Measurements from ENCODE around the gene TENT5C.

TENT5C gene

DNA sequence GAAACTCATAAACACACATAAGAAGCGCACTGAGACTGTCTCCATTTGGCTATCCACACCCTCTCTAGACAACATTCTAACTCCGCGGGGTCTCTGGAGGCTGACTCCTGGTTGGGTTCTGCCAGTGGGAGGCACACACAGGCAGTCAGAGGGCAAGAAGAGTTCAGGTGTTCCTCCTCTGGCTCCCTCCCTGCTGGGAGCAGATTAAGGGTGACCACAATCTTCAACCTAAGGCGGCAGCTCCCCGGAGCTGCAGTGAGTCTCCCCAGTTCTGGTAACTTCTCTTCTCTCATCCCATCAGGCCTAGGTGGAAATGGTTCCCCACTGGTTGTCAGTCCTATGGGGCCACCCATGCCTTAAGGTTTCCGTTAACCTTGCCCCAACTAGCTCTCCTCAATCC is 7.4 kb upstream of the TENT5C start:
- no peak for DNase-seq (ENCODE audit: low read depth in 1 of 2, low spot score in 1 of 2)
- Histone ChIP-seq H3K27ac (replicated peaks) (no peak overlapping the region), H3K4me3 (replicated peaks; ENCODE audit: insufficient read depth, low read length) (no peak overlapping the region), H3K27me3 (ENCODE audit: insufficient read depth, poor library complexity, severe bottlenecking) (no peaks in the 10 kb centered on the region)
- TF ChIP-seq POLR2AphosphoS5 (IDR thresholded peaks at IDR 0.05; ENCODE audit: low read depth), result no peak
- TF ChIP-seq, protein P1, sequence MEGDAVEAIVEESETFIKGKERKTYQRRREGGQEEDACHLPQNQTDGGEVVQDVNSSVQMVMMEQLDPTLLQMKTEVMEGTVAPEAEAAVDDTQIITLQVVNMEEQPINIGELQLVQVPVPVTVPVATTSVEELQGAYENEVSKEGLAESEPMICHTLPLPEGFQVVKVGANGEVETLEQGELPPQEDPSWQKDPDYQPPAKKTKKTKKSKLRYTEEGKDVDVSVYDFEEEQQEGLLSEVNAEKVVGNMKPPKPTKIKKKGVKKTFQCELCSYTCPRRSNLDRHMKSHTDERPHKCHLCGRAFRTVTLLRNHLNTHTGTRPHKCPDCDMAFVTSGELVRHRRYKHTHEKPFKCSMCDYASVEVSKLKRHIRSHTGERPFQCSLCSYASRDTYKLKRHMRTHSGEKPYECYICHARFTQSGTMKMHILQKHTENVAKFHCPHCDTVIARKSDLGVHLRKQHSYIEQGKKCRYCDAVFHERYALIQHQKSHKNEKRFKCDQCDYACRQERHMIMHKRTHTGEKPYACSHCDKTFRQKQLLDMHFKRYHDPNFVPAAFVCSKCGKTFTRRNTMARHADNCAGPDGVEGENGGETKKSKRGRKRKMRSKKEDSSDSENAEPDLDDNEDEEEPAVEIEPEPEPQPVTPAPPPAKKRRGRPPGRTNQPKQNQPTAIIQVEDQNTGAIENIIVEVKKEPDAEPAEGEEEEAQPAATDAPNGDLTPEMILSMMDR (IDR thresholded peaks at IDR 0.05; ENCODE audit: insufficient read depth, low read length), result no peak

DNA sequence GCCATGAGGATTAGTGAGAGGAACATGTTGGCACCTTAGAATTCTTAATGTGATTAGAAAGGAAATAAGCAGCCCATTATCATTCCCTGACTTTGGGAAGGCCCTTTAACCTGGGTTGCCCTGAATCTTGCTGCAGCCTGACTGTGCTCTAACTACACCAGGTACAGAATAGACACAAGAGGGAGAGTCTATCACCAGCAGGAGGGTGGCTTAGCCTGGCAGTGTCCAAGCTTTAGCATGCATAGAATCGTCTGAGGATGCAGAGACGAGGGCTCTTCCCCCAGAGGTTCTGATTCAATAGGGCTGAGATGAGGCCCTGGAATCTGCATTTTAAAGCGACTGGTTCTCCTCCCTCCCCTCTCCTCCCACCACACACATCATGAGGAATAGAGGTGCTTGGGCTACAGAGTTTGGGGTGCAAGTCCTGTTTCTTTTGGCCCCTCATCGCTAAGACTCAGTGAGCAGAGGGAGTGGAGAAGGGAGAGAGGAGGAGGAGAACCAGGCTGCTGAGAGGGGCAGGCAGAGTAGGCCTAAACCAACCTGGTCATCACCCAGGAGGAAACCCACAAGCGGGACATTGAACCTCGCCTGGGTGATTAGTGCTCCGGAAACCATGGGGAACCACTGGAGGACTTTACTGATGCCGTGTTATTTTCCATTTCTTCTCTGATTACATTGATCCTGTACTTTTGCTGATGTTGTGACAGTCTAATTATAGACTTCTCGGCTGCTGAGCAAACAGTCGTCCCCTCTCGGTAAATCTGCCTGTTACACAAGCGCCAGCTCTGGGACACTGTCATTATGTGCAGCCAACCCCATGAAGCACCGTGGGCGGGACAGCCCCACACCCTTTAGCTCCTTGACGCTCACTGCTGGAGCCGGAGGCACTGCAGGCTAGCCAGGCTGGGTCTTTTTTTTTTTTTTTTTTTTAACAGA is 6.3 kb upstream of the TENT5C start:
- TF ChIP-seq POLR2AphosphoS5 (IDR thresholded peaks at IDR 0.05; ENCODE audit: low read depth), result no peak
- TF ChIP-seq, protein P2, sequence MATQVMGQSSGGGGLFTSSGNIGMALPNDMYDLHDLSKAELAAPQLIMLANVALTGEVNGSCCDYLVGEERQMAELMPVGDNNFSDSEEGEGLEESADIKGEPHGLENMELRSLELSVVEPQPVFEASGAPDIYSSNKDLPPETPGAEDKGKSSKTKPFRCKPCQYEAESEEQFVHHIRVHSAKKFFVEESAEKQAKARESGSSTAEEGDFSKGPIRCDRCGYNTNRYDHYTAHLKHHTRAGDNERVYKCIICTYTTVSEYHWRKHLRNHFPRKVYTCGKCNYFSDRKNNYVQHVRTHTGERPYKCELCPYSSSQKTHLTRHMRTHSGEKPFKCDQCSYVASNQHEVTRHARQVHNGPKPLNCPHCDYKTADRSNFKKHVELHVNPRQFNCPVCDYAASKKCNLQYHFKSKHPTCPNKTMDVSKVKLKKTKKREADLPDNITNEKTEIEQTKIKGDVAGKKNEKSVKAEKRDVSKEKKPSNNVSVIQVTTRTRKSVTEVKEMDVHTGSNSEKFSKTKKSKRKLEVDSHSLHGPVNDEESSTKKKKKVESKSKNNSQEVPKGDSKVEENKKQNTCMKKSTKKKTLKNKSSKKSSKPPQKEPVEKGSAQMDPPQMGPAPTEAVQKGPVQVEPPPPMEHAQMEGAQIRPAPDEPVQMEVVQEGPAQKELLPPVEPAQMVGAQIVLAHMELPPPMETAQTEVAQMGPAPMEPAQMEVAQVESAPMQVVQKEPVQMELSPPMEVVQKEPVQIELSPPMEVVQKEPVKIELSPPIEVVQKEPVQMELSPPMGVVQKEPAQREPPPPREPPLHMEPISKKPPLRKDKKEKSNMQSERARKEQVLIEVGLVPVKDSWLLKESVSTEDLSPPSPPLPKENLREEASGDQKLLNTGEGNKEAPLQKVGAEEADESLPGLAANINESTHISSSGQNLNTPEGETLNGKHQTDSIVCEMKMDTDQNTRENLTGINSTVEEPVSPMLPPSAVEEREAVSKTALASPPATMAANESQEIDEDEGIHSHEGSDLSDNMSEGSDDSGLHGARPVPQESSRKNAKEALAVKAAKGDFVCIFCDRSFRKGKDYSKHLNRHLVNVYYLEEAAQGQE (IDR thresholded peaks at IDR 0.05; ENCODE audit: insufficient replicate concordance, low read depth), result no peak
- DNase-seq (ENCODE audit: low read depth in 1 of 2, low spot score in 1 of 2), result no peak

DNA sequence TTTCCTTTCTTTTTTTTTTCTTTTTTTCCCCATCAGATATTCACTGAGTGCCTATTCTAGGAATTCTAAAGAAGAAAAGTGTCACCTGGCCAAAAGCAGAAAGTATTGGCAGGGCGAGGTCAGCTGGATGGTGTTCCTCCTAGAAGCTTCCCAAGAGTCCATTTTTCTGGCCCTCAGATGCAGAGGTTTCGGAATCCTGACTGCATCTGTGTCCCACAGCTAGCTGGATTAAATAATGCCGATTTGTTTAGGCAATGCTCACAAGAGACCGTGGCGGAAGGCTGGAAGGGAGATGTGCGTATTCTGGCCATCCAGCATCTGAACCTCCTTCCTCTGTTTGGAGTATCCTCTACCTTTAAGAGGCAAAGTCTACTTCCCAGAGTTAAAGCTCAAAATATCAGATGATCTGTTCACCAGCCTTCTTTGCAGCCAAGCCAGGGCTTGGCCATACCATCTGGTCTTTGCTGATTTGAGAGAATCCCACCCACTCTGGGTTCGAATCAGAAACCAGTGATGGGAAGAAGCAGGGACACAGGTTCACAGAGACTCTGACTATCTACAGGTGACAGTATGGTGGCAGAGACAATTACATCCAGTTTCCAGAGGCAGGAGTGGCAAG is 5.4 kb upstream of the TENT5C start:
- no peaks in the 10 kb centered on the region for H3K27me3 ChIP-seq (ENCODE audit: insufficient read depth, poor library complexity, severe bottlenecking)
- TF ChIP-seq SPI1 (IDR thresholded peaks at IDR 0.05; ENCODE audit: borderline replicate concordance, low read depth), result no peak
- TF ChIP-seq POLR2AphosphoS5 (IDR thresholded peaks at IDR 0.05; ENCODE audit: low read depth), result no peak
- no peak for TF ChIP-seq GABPA (IDR thresholded peaks at IDR 0.05; ENCODE audit: low read depth)
- TF ChIP-seq, protein P1 (IDR thresholded peaks at IDR 0.05; ENCODE audit: insufficient read depth, low read length), result no peak
- TF ChIP-seq, protein P2 (IDR thresholded peaks at IDR 0.05; ENCODE audit: insufficient replicate concordance, low read depth), result no peak
- H3K4me3 ChIP-seq (replicated peaks; ENCODE audit: insufficient read depth, low read length), result no peak overlapping the region
- no peak for DNase-seq (ENCODE audit: low read depth in 1 of 2, low spot score in 1 of 2)
- H3K27ac ChIP-seq (replicated peaks), result no peak overlapping the region

More for the DNA sequence above, 6.3 kb upstream of the TENT5C start:
- no peaks in the 10 kb centered on the region for H3K27me3 ChIP-seq (ENCODE audit: insufficient read depth, poor library complexity, severe bottlenecking)
- no peak overlapping the region for H3K27ac ChIP-seq (replicated peaks)
- H3K4me3 ChIP-seq (replicated peaks; ENCODE audit: insufficient read depth, low read length), result no peak overlapping the region

DNA sequence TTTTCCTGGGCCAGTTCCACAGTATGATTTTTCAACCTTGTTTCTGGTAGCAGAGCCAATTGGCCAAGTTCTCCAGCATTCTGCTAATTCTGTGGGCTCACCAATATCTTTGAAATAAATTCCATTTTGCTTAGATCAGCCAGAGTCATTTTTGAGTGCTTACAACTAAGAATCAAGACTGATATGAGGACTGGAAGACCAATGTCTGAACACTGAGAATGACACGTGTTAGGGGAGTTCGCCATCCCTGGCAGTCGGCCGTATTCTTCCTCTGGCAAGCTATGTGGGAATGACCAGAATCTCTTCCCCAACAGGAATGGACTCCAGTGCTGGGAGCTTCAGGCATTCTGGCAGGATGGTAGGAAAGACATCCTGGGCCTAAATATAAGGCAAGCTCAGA is 4.9 kb upstream of the TENT5C start:
- no peak for DNase-seq (ENCODE audit: low read depth in 1 of 2, low spot score in 1 of 2)
- no peak overlapping the region for H3K4me3 ChIP-seq (replicated peaks; ENCODE audit: insufficient read depth, low read length)
- H3K27me3 ChIP-seq (ENCODE audit: insufficient read depth, poor library complexity, severe bottlenecking), result no peaks in the 10 kb centered on the region
- TF ChIP-seq SPI1 (IDR thresholded peaks at IDR 0.05; ENCODE audit: borderline replicate concordance, low read depth) (no peak), POLR2AphosphoS5 (IDR thresholded peaks at IDR 0.05; ENCODE audit: low read depth) (no peak), GABPA (IDR thresholded peaks at IDR 0.05; ENCODE audit: low read depth) (no peak)
- TF ChIP-seq, protein P2 (IDR thresholded peaks at IDR 0.05; ENCODE audit: insufficient replicate concordance, low read depth), result no peak
- TF ChIP-seq, protein P1 (IDR thresholded peaks at IDR 0.05; ENCODE audit: insufficient read depth, low read length), result no peak
- no peak overlapping the region for H3K27ac ChIP-seq (replicated peaks)
